HG02981 (cell line): Measurements from ENCODE around the gene COL4A2.

Experiments
- ATAC-seq: cut with Tn5 transposase; IDR thresholded peaks from one replicate; pipeline ENCODE4 v1.9.1; 2021; ENCODE audit warnings: mild to moderate bottlenecking, moderate library complexity; ENCODE audit not compliant: unreplicated experiment

COL4A2 gene

GRCh38 chr13:110272227-110272626 lies 34.9 kb upstream of the COL4A2 start:
- ATAC-seq, result no peak

GRCh38 chr13:110272651-110273050 lies 34.4 kb upstream of the COL4A2 start:
- ATAC-seq, result no peak

GRCh38 chr13:110273254-110273653 lies 33.8 kb upstream of the COL4A2 start:
- ATAC-seq, result no peak

GRCh38 chr13:110274687-110275086 lies 32.4 kb upstream of the COL4A2 start:
- no peak for ATAC-seq

- no peak for ATAC-seq
These were observed 31.0 kb upstream of the COL4A2 start for GRCh38 chr13:110275931-110276552.

- no peak for ATAC-seq
These were observed 30.5 kb upstream of the COL4A2 start for GRCh38 chr13:110276553-110276950.

GRCh38 chr13:110277357-110277975 lies 29.6 kb upstream of the COL4A2 start:
- ATAC-seq, result no peak

- no peak for ATAC-seq
These were observed 28.2 kb upstream of the COL4A2 start for GRCh38 chr13:110278859-110279258.

GRCh38 chr13:110279684-110280083 lies 27.4 kb upstream of the COL4A2 start:
- no peak for ATAC-seq

GRCh38 chr13:110280231-110280813 lies 26.8 kb upstream of the COL4A2 start:
- no peak for ATAC-seq

- no peak for ATAC-seq
These were observed 25.9 kb upstream of the COL4A2 start for GRCh38 chr13:110280985-110281688.

- ATAC-seq, result no peak
These were observed 25.3 kb upstream of the COL4A2 start for GRCh38 chr13:110281736-110282135.

- ATAC-seq, result no peak
These were observed 24.7 kb upstream of the COL4A2 start for GRCh38 chr13:110282316-110282841.

GRCh38 chr13:110283736-110284517 lies 23.2 kb upstream of the COL4A2 start:
- no peak for ATAC-seq

- no peak for ATAC-seq
These were observed 22.2 kb upstream of the COL4A2 start for GRCh38 chr13:110284779-110285484.

- ATAC-seq, result no peak
These were observed 20.9 kb upstream of the COL4A2 start for GRCh38 chr13:110285991-110286832.

- ATAC-seq, result no peak
These were observed 20.0 kb upstream of the COL4A2 start for GRCh38 chr13:110286833-110287819.

GRCh38 chr13:110289174-110289573 lies 17.9 kb upstream of the COL4A2 start:
- no peak for ATAC-seq
